Endothelial cell of umbilical vein (primary cell): Measurements from ENCODE around the gene CD300LB. TPM values are rescaled to one million over a fixed set of nuclear protein-coding genes. Genes with fewer than 3 reads are reported as not detected.

ENCODE experiments used
- BruUV-seq: library from RNA; stranded (reverse); fragments of 400-500 nt; replicated peaks from 2 replicates; lab custom pipeline; 2021; lab: Mats Ljungman, UMichigan
- CTCF ChIA-PET: fragments of 300-600, 350-600 bp; sonication (Branson Sonifier 250); formaldehyde crosslinking; loops from one replicate; lab custom pipeline; 2021; ENCODE audit warnings: antibody characterized with exemption, inconsistent platforms; lab: Charles Lee
- POLR2A ChIA-PET: fragments of 300-600, 350-600 bp; sonication (Branson Sonifier 250); formaldehyde crosslinking; loops from one replicate; lab custom pipeline; 2021; ENCODE audit warnings: antibody characterized with exemption, inconsistent platforms; lab: Charles Lee
- DNase-seq: peaks from one replicate; pipeline ENCODE4 v3.0.0-alpha.2; 2011; ENCODE audit warnings: low read depth, low spot score
- FAIRE-seq: peaks from 2 replicates; lab custom pipeline; 2011; peaks lifted over from hg19 to GRCh38; lab: Jason Lieb, UNC
- H2AFZ ChIP-seq: 2 replicates; pipeline ENCODE4 v1.6.0; 2012; ENCODE audit warnings: low read depth, low read length, control low read depth, inconsistent platforms
- H3K27ac ChIP-seq: 2 replicates; pipeline ENCODE4 v1.5.1; 2011; ENCODE audit warnings: low read depth, mild to moderate bottlenecking, control low read depth, low read length, moderate library complexity; ENCODE audit not compliant: insufficient read depth
- H3K27me3 ChIP-seq, 2 experiments: 2 replicates each; pipeline versions ENCODE4 v1.6.0 to v1.6.1; 2011; ENCODE audit warnings: low read length in 2 of 2, mixed read lengths in 1 of 2; ENCODE audit not compliant: control insufficient read depth in 2 of 2, insufficient read depth in 2 of 2
- H3K36me3 ChIP-seq, 2 experiments: 2 replicates in 1 of 2; 3 replicates in 1 of 2; pipeline ENCODE4 v1.5.1; 2011; ENCODE audit warnings: low read length in 2 of 2, mild to moderate bottlenecking in 1 of 2, moderate library complexity in 1 of 2; ENCODE audit not compliant: control insufficient read depth in 2 of 2, insufficient read depth in 2 of 2; ENCODE audit errors: extremely low read depth in 1 of 2
- H3K4me1 ChIP-seq: 3 replicates; pipeline ENCODE4 v1.5.1; 2011; ENCODE audit warnings: mild to moderate bottlenecking, low read length; ENCODE audit not compliant: control insufficient read depth, insufficient read depth; ENCODE audit errors: extremely low read depth
- H3K4me2 ChIP-seq: 2 replicates; pipeline ENCODE4 v1.6.1; 2011; ENCODE audit warnings: low read length, control low read depth, mixed read lengths; ENCODE audit not compliant: insufficient read depth
- H3K4me3 ChIP-seq, 3 experiments: fragments of 200-600 bp in 1 of 3; sonication (generic), shearing (Covaris generic) in 1 of 3; replicated peaks in 1 of 3; 2 replicates each; pipeline ENCODE4 v1.5.1; 2011 to 2016; ENCODE audit warnings: control low read depth in 3 of 3, low read length in 3 of 3, mild to moderate bottlenecking in 2 of 3, inconsistent platforms in 1 of 3, low read depth in 1 of 3, moderate library complexity in 1 of 3; ENCODE audit not compliant: insufficient read depth in 1 of 3
- H3K79me2 ChIP-seq: 2 replicates; pipeline ENCODE4 v1.6.0; 2012; ENCODE audit warnings: low read length, inconsistent platforms; ENCODE audit not compliant: control insufficient read depth, insufficient read depth
- H3K9ac ChIP-seq: replicated peaks from 2 replicates; pipeline ENCODE3; 2011; ENCODE audit warnings: low read length, control low read depth; ENCODE audit not compliant: insufficient read depth; ENCODE audit errors: extremely low read depth
- H3K9me1 ChIP-seq: replicated peaks from 3 replicates; pipeline ENCODE4 v1.6.0; 2011; ENCODE audit warnings: mild to moderate bottlenecking, low read length; ENCODE audit not compliant: control insufficient read depth, insufficient read depth; ENCODE audit errors: extremely low read depth
- H3K9me3 ChIP-seq: replicated peaks from 2 replicates; pipeline ENCODE4 v1.5.1; 2012; ENCODE audit warnings: low read length, inconsistent platforms; ENCODE audit not compliant: control insufficient read depth, insufficient read depth
- H4K20me1 ChIP-seq: replicated peaks from 2 replicates; pipeline ENCODE3; 2011; ENCODE audit warnings: mild to moderate bottlenecking, low read length; ENCODE audit not compliant: control insufficient read depth, insufficient read depth; ENCODE audit errors: extremely low read depth
- EZH2 ChIP-seq: IDR thresholded peaks from 2 replicates; pipeline ENCODE4 v1.6.1; 2012; ENCODE audit warnings: borderline replicate concordance, low read depth, mild to moderate bottlenecking, moderate library complexity, low read length, inconsistent platforms; ENCODE audit not compliant: severe bottlenecking
- FOS ChIP-seq: IDR thresholded peaks from 2 replicates; pipeline ENCODE4 v1.6.1; 2011; ENCODE audit warnings: mild to moderate bottlenecking, low read length, moderate library complexity, borderline replicate concordance; ENCODE audit not compliant: insufficient read depth
- GATA2 ChIP-seq: IDR thresholded peaks from 2 replicates; pipeline ENCODE4 v1.7.0; 2011; ENCODE audit warnings: low read depth, mild to moderate bottlenecking, moderate library complexity, mixed read lengths, low read length; ENCODE audit not compliant: insufficient read length, insufficient read depth
- JUN ChIP-seq: IDR thresholded peaks from 2 replicates; pipeline ENCODE4 v1.6.1; 2011; ENCODE audit warnings: borderline replicate concordance, low read depth; ENCODE audit not compliant: insufficient read length, insufficient read depth
- MYC ChIP-seq: IDR thresholded peaks from one replicate; pipeline ENCODE4 v1.6.1; 2011; ENCODE audit warnings: mild to moderate bottlenecking, low read depth, low read length
- POLR2A ChIP-seq: IDR thresholded peaks from 2 replicates; pipeline ENCODE4 v1.6.1; 2012; ENCODE audit warnings: low read depth, mild to moderate bottlenecking, control low read depth, low read length
- POLR2AphosphoS5 ChIP-seq: IDR thresholded peaks from 2 replicates; pipeline ENCODE4 v1.6.1; 2012; ENCODE audit warnings: low read depth, mild to moderate bottlenecking, control low read depth, low read length, moderate library complexity; ENCODE audit not compliant: insufficient read depth
- dilution Hi-C: fragments of 300-500 bp; cut with MboI; formaldehyde crosslinking; loops from one replicate; pipeline ENCODE4 v1.15.0; 2019; ENCODE audit warnings: low sequenced_read_pairs; ENCODE audit not compliant: extremely low pct_ligation_motif_present
- intact Hi-C: fragments of 100-400 bp; cut with micrococcal nuclease; formaldehyde crosslinking; loops from one replicate; pipeline ENCODE4 v1.10.0; 2022
- polyA plus RNA-seq, 4 experiments: library from polyadenylated mRNA; depleted of rRNA in 3 of 4; stranded (reverse) in 3 of 4; unstranded in 1 of 4; fragments of >200 nt; gene quantifications; 2 replicates each; pipeline versions ENCODE4 v1.2.1 to v1.2.3, GENCODE V29; 2011 to 2012; ENCODE audit warnings: missing spikeins in 1 of 4
- total RNA-seq: library from RNA; stranded (reverse); gene quantifications from 2 replicates; pipeline ENCODE4 v1.2.3, GENCODE V29; 2021
- TF ChIP-seq, protein P1 (sequence below): IDR thresholded peaks from 2 replicates; pipeline ENCODE4 v1.6.1; 2011; ENCODE audit not compliant: insufficient read depth, insufficient read length
- TF ChIP-seq, protein P2 (sequence below), 2 donors: IDR thresholded peaks; 1 replicate in 1 of 2; 2 replicates in 1 of 2; pipeline ENCODE4 v1.5.1; 2011; ENCODE audit warnings: low read length in 2 of 2, mild to moderate bottlenecking in 2 of 2, moderate library complexity in 2 of 2, control low read depth in 1 of 2, inconsistent platforms in 1 of 2, low read depth in 1 of 2; ENCODE audit not compliant: insufficient read depth in 1 of 2; ENCODE audit errors: extremely low read depth in 1 of 2

CD300LB gene
- total and polyA plus RNA-seq, 2 donors (not counting 3 experiments of a cell fraction or from before 2014, with no cell fraction given): not detected

DNA sequence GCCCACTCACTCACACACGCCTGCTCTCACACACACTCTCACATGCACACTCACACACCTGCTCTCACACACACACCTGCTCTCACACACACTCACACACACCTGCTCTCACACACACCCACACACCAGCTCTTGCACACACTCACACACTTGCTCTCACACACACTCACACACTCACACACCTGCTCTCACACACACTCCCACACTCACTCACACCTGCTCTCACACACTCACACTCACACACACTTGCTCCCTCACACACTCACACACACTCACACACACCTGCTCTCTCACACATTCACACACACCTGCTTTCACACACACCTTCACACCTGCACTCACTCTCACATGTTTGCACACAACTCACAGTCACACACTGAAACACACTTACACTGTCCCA lies 32.1 kb upstream of the CD300LB start:
- FAIRE-seq: no peak
- H3K9ac ChIP-seq: no peak overlapping the region
- H3K36me3 ChIP-seq: no peaks in the 10 kb centered on the region
- H3K79me2 ChIP-seq: no peaks in the 10 kb centered on the region
- dilution Hi-C loops (no loop called here), intact Hi-C loops (no loop called here)
- TF ChIP-seq MYC: no peak
- no peak for TF ChIP-seq POLR2AphosphoS5
- no peak for TF ChIP-seq GATA2
- TF ChIP-seq, protein P1, sequence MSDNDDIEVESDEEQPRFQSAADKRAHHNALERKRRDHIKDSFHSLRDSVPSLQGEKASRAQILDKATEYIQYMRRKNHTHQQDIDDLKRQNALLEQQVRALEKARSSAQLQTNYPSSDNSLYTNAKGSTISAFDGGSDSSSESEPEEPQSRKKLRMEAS: no peak
- TF ChIP-seq, protein P2, sequence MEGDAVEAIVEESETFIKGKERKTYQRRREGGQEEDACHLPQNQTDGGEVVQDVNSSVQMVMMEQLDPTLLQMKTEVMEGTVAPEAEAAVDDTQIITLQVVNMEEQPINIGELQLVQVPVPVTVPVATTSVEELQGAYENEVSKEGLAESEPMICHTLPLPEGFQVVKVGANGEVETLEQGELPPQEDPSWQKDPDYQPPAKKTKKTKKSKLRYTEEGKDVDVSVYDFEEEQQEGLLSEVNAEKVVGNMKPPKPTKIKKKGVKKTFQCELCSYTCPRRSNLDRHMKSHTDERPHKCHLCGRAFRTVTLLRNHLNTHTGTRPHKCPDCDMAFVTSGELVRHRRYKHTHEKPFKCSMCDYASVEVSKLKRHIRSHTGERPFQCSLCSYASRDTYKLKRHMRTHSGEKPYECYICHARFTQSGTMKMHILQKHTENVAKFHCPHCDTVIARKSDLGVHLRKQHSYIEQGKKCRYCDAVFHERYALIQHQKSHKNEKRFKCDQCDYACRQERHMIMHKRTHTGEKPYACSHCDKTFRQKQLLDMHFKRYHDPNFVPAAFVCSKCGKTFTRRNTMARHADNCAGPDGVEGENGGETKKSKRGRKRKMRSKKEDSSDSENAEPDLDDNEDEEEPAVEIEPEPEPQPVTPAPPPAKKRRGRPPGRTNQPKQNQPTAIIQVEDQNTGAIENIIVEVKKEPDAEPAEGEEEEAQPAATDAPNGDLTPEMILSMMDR (IDR thresholded peaks at IDR 0.05; ENCODE audit: extremely low read depth in 1 of 2, insufficient read depth in 1 of 2, low read depth in 1 of 2, low read length in 2 of 2): no peak
- TF ChIP-seq EZH2: no peak
- TF ChIP-seq JUN: no peak
- no peak for TF ChIP-seq POLR2A
- no peak for TF ChIP-seq FOS
- no TSS peak for BruUV-seq
- ChIA-PET CTCF (no interaction called here), POLR2A (no interaction called here)
- no peaks in the 10 kb centered on the region for H4K20me1 ChIP-seq
- no peak overlapping the region for H3K4me3 ChIP-seq
- no peaks in the 10 kb centered on the region for H3K4me1 ChIP-seq
- no peaks in the 10 kb centered on the region for H3K27me3 ChIP-seq
- no peaks in the 10 kb centered on the region for H3K9me3 ChIP-seq
- no peak overlapping the region for H3K4me2 ChIP-seq
- no peak overlapping the region for H3K27ac ChIP-seq
- H3K9me1 ChIP-seq: no peaks in the 10 kb centered on the region
- no peak for DNase-seq
- H2AFZ ChIP-seq: no peak overlapping the region
